ENCODE measurements around the gene HYAL3.

HYAL3 gene

GRCh38 chr3:50266017-50266416, 33.2 kb downstream of the HYAL3 start:
- Histone ChIP-seq H3K79me2 (peaks cover 4% of the 10 kb centered on the region), H3K4me3 (ENCODE audit: low read depth, low read length) (no peak overlapping the region), H3K4me2 (ENCODE audit: low read length) (peak overlapping the region; percentile 73), H2AFZ (no peak overlapping the region), H3K9me3 (ENCODE audit: control insufficient read depth, low read length) (no peaks in the 10 kb centered on the region), H3K9ac (no peak overlapping the region), H3K27ac (peak overlapping the region; percentile 98), H3K4me1 (peaks cover 71% of the 10 kb centered on the region), H3K36me3 (ENCODE audit: control insufficient read depth, insufficient read depth, low read length) (no peaks in the 10 kb centered on the region), H3K27me3 (ENCODE audit: control insufficient read depth, insufficient read depth, low read length) (no peaks in the 10 kb centered on the region)
- TF ChIP-seq CTCF (IDR thresholded peaks at IDR 0.05): no peak

GRCh38 chr3:50265571-50265970, 33.6 kb downstream of the HYAL3 start:
- no peaks in the 10 kb centered on the region for H3K27me3 ChIP-seq (ENCODE audit: control insufficient read depth, insufficient read depth, low read length)
- H3K36me3 ChIP-seq (ENCODE audit: control insufficient read depth, insufficient read depth, low read length): no peaks in the 10 kb centered on the region
- H3K27ac ChIP-seq: peak overlapping the region; percentile 98
- peaks cover 1% of the 10 kb centered on the region for H3K79me2 ChIP-seq
- no peaks in the 10 kb centered on the region for H3K9me3 ChIP-seq (ENCODE audit: control insufficient read depth, low read length)
- H3K4me3 ChIP-seq (ENCODE audit: low read depth, low read length): no peak overlapping the region
- TF ChIP-seq CTCF (IDR thresholded peaks at IDR 0.05): no peak
- peak overlapping the region; percentile 13 for H3K4me2 ChIP-seq (ENCODE audit: low read length)
- H3K4me1 ChIP-seq: peaks cover 71% of the 10 kb centered on the region
- H2AFZ ChIP-seq: no peak overlapping the region
- H3K9ac ChIP-seq: no peak overlapping the region

GRCh38 chr3:50264964-50265485, 34.2 kb downstream of the HYAL3 start:
- peaks cover 68% of the 10 kb centered on the region for H3K4me1 ChIP-seq

GRCh38 chr3:50264383-50264963, 34.7 kb downstream of the HYAL3 start:
- peak overlapping the region; percentile 45 for H3K4me2 ChIP-seq (ENCODE audit: low read length)
- peaks cover 66% of the 10 kb centered on the region for H3K4me1 ChIP-seq

More at GRCh38 chr3:50264964-50265485, 34.2 kb downstream of the HYAL3 start:
- H3K9ac ChIP-seq: no peak overlapping the region
- no peak overlapping the region for H3K4me3 ChIP-seq (ENCODE audit: low read depth, low read length)
- no peak for TF ChIP-seq CTCF (IDR thresholded peaks at IDR 0.05)
- H3K27me3 ChIP-seq (ENCODE audit: control insufficient read depth, insufficient read depth, low read length): no peaks in the 10 kb centered on the region
- H3K79me2 ChIP-seq: no peaks in the 10 kb centered on the region
- peak overlapping the region; percentile 98 for H3K27ac ChIP-seq
- no peaks in the 10 kb centered on the region for H3K9me3 ChIP-seq (ENCODE audit: control insufficient read depth, low read length)
- no peaks in the 10 kb centered on the region for H3K36me3 ChIP-seq (ENCODE audit: control insufficient read depth, insufficient read depth, low read length)
- H3K4me2 ChIP-seq (ENCODE audit: low read length): peak overlapping the region; percentile 13
- peak overlapping the region; percentile 63 for H2AFZ ChIP-seq

More at GRCh38 chr3:50264383-50264963, 34.7 kb downstream of the HYAL3 start:
- Histone ChIP-seq H3K9ac (no peak overlapping the region), H3K27ac (peak overlapping the region; percentile 98), H3K27me3 (ENCODE audit: control insufficient read depth, insufficient read depth, low read length) (no peaks in the 10 kb centered on the region), H3K79me2 (no peaks in the 10 kb centered on the region), H3K9me3 (ENCODE audit: control insufficient read depth, low read length) (no peaks in the 10 kb centered on the region), H3K4me3 (ENCODE audit: low read depth, low read length) (no peak overlapping the region), H3K36me3 (ENCODE audit: control insufficient read depth, insufficient read depth, low read length) (no peaks in the 10 kb centered on the region), H2AFZ (peak overlapping the region; percentile 63)
- no peak for TF ChIP-seq CTCF (IDR thresholded peaks at IDR 0.05)

All from parathyroid adenoma (tissue), 2 donors.